GM19351 (cell line): ENCODE measurements around the gene RBL2.
"Not testable (repeated sequence)": the region's sequence is repeated elsewhere in the genome, so short reads cannot be mapped to it uniquely, and the experiment has no call there.

Experiments
- ATAC-seq: cut with Tn5 transposase; IDR thresholded peaks from one replicate; pipeline ENCODE4 v1.9.1; 2021; ENCODE audit warnings: mild to moderate bottlenecking, moderate library complexity; ENCODE audit not compliant: unreplicated experiment

Gene RBL2

GRCh38 chr16:53530741-53531140, 96.5 kb downstream of the RBL2 start:
- no peak for ATAC-seq

- no peak for ATAC-seq
These were observed 99.9 kb downstream of the RBL2 start for GRCh38 chr16:53534206-53534605.

DNA sequence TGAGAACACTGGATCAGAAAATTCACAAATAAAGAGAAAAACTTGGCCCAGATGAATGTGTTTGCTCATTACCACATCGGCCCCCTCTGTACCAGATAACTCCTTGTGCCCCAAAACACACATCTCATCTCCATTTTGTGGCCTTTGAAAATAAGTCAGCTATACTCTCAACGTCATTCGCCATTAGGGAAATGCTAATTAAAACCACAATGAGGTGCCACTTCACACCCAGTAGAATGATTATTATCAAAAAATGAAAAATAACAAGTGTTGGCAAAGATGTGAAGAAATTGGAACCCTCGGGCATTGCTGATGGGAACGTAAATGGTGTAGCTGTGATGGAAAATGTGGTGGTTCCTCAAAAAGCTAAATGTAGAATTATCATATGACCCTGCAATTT, 103.4 kb downstream of the RBL2 start:
- no peak for ATAC-seq

- not testable (repeated sequence) for ATAC-seq
These were observed 105.1 kb downstream of the RBL2 start for GRCh38 chr16:53539346-53539745.

DNA sequence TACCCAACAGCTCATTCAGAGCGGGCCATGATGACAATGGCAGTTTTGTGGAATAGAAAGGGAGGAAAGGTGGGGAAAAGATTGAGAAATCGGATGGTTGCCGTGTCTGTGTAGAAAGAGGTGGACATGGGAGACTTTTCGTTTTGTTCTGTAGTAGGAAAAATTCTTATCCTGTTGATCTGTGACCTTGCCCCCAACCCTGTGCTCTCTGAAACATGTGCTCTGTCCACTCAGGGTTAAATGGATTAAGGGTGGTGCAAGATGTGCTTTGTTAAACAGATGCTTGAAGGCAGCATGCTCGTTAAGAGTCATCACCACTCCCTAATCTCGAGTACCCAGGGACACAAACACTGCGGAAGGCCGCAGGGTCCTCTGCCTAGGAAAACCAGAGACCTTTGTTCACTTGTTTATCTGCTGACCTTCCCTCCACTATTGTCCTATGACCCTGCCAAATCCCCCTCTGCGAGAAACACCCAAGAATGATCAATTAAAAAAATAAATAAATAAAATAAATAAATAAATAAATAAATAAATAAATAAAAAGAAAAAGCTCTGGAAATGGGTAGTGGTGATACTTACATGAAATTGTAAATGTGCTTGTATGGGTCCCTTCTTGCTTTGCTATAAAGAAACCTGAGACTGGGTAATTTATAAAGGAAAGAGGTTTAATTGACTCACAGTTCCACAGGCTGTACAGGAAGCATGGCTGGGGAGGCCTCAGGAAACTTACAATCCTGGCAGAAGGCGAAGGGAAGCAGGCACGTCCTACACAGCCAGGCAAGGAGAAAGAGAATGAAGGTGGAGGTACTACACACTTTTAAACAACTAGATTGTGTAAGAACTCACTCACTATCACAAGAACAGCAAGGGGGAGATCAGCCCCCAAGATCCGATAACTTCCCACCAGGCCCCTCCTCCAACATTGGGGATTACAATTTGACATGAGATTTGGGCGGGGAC, 105.8 kb downstream of the RBL2 start:
- not testable (repeated sequence) for ATAC-seq
